Upper lobe of left lung (tissue), 4 donors: ENCODE measurements around the gene NAT16.

Experiments used
- CTCF ChIP-seq, 6 experiments: fragments of 450-650 bp in 4 of 6; fragments of 200-600 bp in 2 of 6; sonication (generic) in 2 of 6; IDR thresholded peaks; one replicate each; pipeline ENCODE4 v1.5.1; 2016 to 2019; ENCODE audit warnings: antibody characterized with exemption in 6 of 6
- POLR2A ChIP-seq, 4 donors: fragments of 450-650 bp; IDR thresholded peaks; one replicate each; pipeline ENCODE4 v1.5.1; 2016 to 2017; ENCODE audit warnings: antibody characterized with exemption in 4 of 4, mild to moderate bottlenecking in 2 of 4
- POLR2AphosphoS5 ChIP-seq, 2 donors: sonication (generic); formaldehyde crosslinking; IDR thresholded peaks; one replicate each; pipeline ENCODE4 v1.5.1; 2017; ENCODE audit warnings: antibody characterized with exemption in 2 of 2

DNA sequence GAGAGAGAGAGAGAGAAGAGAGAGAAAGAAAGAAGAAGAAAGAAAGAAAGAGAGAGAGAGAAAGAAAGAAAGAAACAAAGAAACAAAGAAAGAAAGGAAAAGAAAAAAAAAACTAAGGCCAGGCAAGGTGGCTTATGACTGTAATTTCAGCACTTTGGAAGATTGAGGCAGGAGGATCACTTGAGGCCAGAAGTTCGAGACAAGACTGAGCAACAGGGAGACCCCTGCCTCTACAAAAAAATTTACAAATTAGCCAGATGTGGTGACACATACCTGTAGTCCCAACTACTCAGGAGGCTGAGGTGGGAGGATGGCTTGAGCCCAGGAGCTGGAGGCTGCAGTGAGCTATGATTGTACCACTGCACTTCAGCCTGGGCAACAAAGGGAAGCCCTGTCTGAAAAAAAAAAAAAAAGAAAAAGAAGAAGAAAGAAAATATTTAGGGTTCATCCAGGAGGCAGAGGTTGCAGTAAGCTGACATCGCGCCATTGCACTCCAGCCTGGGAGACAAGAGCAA lies 50.4 kb downstream of the NAT16 start:
- TF ChIP-seq POLR2AphosphoS5 (IDR thresholded peaks at IDR 0.05), result no peak
- TF ChIP-seq CTCF (IDR thresholded peaks at IDR 0.05), result no peak
- TF ChIP-seq POLR2A (IDR thresholded peaks at IDR 0.05), result no peak
